ENCODE measurements around the gene ACACB. TPM values are rescaled to one million over a fixed set of nuclear protein-coding genes. Genes with fewer than 3 reads are reported as not detected.

ACACB gene
- total RNA-seq, 2 donors from 2014 or later: 37.5 to 51.3 TPM

- Histone ChIP-seq H3K4me1 (ENCODE audit: control insufficient read depth in 1 of 2, low read depth in 2 of 2) (no peaks in the 10 kb centered on the region), H3K9me3 (no peaks in the 10 kb centered on the region), H3K36me3 (peaks cover 43% of the 10 kb centered on the region), H3K27me3 (replicated peaks; ENCODE audit: insufficient read depth) (no peaks in the 10 kb centered on the region), H3K4me3 (no peak overlapping the region), H3K27ac (no peak overlapping the region)
- no peak for TF ChIP-seq CTCF (IDR thresholded peaks at IDR 0.05)
- DNase-seq (ENCODE audit: low spot score) (no peak), ATAC-seq (ENCODE audit: insufficient number of reproducible peaks, low FRiP score, low read depth) (no peak)
Observed at GRCh38 chr12:109222062-109222461, 105.7 kb downstream of the ACACB start.

- Histone ChIP-seq H3K4me1 (ENCODE audit: control insufficient read depth in 1 of 2, low read depth in 2 of 2) (no peaks in the 10 kb centered on the region), H3K27ac (no peak overlapping the region), H3K36me3 (peaks cover 43% of the 10 kb centered on the region), H3K9me3 (no peaks in the 10 kb centered on the region), H3K4me3 (no peak overlapping the region), H3K27me3 (replicated peaks; ENCODE audit: insufficient read depth) (no peaks in the 10 kb centered on the region)
- no peak for DNase-seq (ENCODE audit: low spot score)
- ATAC-seq (ENCODE audit: insufficient number of reproducible peaks, low FRiP score, low read depth): no peak
- TF ChIP-seq CTCF (IDR thresholded peaks at IDR 0.05): no peak
Observed at GRCh38 chr12:109222496-109222895, 106.1 kb downstream of the ACACB start.

GRCh38 chr12:109223211-109223610 lies 106.8 kb downstream of the ACACB start:
- no peaks in the 10 kb centered on the region for H3K27me3 ChIP-seq (replicated peaks; ENCODE audit: insufficient read depth)
- TF ChIP-seq CTCF (IDR thresholded peaks at IDR 0.05): no peak
- H3K36me3 ChIP-seq: peaks cover 37% of the 10 kb centered on the region
- H3K4me1 ChIP-seq (ENCODE audit: control insufficient read depth in 1 of 2, low read depth in 2 of 2): no peaks in the 10 kb centered on the region
- ATAC-seq (ENCODE audit: insufficient number of reproducible peaks, low FRiP score, low read depth) (no peak), DNase-seq (ENCODE audit: low spot score) (no peak)
- H3K4me3 ChIP-seq: no peak overlapping the region
- H3K9me3 ChIP-seq: no peaks in the 10 kb centered on the region
- no peak overlapping the region for H3K27ac ChIP-seq

GRCh38 chr12:109223868-109224267 lies 107.5 kb downstream of the ACACB start:
- peaks cover 33% of the 10 kb centered on the region for H3K36me3 ChIP-seq
- no peak for DNase-seq (ENCODE audit: low spot score)

GRCh38 chr12:109228664-109229063 lies 112.3 kb downstream of the ACACB start:
- Histone ChIP-seq H3K27ac (no peak overlapping the region), H3K4me1 (ENCODE audit: control insufficient read depth in 1 of 2, low read depth in 2 of 2) (no peaks in the 10 kb centered on the region), H3K9me3 (no peaks in the 10 kb centered on the region), H3K4me3 (no peak overlapping the region), H3K27me3 (replicated peaks; ENCODE audit: insufficient read depth) (no peaks in the 10 kb centered on the region), H3K36me3 (peaks cover 41% of the 10 kb centered on the region)
- no peak for TF ChIP-seq CTCF (IDR thresholded peaks at IDR 0.05)
- ATAC-seq (ENCODE audit: insufficient number of reproducible peaks, low FRiP score, low read depth) (no peak), DNase-seq (ENCODE audit: low spot score) (no peak)

More at GRCh38 chr12:109223868-109224267, 107.5 kb downstream of the ACACB start:
- Histone ChIP-seq H3K4me3 (no peak overlapping the region), H3K9me3 (no peaks in the 10 kb centered on the region), H3K27me3 (replicated peaks; ENCODE audit: insufficient read depth) (no peaks in the 10 kb centered on the region), H3K4me1 (ENCODE audit: control insufficient read depth in 1 of 2, low read depth in 2 of 2) (no peaks in the 10 kb centered on the region), H3K27ac (no peak overlapping the region)
- TF ChIP-seq CTCF (IDR thresholded peaks at IDR 0.05): no peak
- ATAC-seq (ENCODE audit: insufficient number of reproducible peaks, low FRiP score, low read depth): no peak
